A673 (cell line): ENCODE results near the gene ENO4. TPM values are rescaled to one million over a fixed set of nuclear protein-coding genes. Genes with fewer than 3 reads are reported as not detected.

ENCODE experiments used
- BruUV-seq: library from RNA; stranded (reverse); fragments of 400-500 nt; replicated peaks from 2 replicates; lab custom pipeline; 2021; lab: Mats Ljungman, UMichigan
- CTCF ChIA-PET: fragments of 300-600 bp; sonication (Branson Sonifier 250); formaldehyde crosslinking; loops from one replicate; lab custom pipeline; 2022; ENCODE audit warnings: antibody characterized with exemption; lab: Charles Lee
- POLR2A ChIA-PET: fragments of 300-600 bp; sonication (Branson Sonifier 250); formaldehyde crosslinking; loops from one replicate; lab custom pipeline; 2022; ENCODE audit warnings: antibody characterized with exemption; ENCODE audit not compliant: low non-redundant PET; lab: Charles Lee
- DNase-seq: peaks from one replicate; pipeline ENCODE4 v3.0.0-alpha.2; 2015; ENCODE audit warnings: low spot score
- H3K27ac ChIP-seq: fragments of 200-600 bp; sonication (generic); 2 replicates; pipeline ENCODE4 v1.5.1; 2016; ENCODE audit warnings: mixed run types, low read depth, mild to moderate bottlenecking, mixed read lengths, antibody characterized with exemption, low read length; ENCODE audit not compliant: poor library complexity, severe bottlenecking
- H3K27me3 ChIP-seq: fragments of 200-600 bp; sonication (generic); replicated peaks from 2 replicates; pipeline ENCODE4 v1.6.1; 2017; ENCODE audit warnings: mixed run types, low read depth, mild to moderate bottlenecking, mixed read lengths, antibody characterized with exemption, low read length; ENCODE audit not compliant: insufficient read depth, poor library complexity
- H3K36me3 ChIP-seq: fragments of 200-600 bp; sonication (generic); 2 replicates; pipeline ENCODE4 v1.6.1; 2016; ENCODE audit warnings: mixed run types, mild to moderate bottlenecking, mixed read lengths, antibody characterized with exemption, low read length; ENCODE audit not compliant: insufficient read depth, poor library complexity, severe bottlenecking
- H3K4me1 ChIP-seq: fragments of 200-600 bp; sonication (generic); 2 replicates; pipeline ENCODE4 v1.6.1; 2017; ENCODE audit warnings: mixed run types, mild to moderate bottlenecking, mixed read lengths, antibody characterized with exemption, low read length; ENCODE audit not compliant: insufficient read depth, poor library complexity, severe bottlenecking
- H3K4me3 ChIP-seq: fragments of 200-600 bp; sonication (generic); 2 replicates; pipeline ENCODE4 v1.5.1; 2016; ENCODE audit warnings: low read depth, mixed run types, mild to moderate bottlenecking, mixed read lengths, low read length; ENCODE audit not compliant: poor library complexity, severe bottlenecking
- H3K9me3 ChIP-seq: fragments of 200-600 bp; sonication (generic); 2 replicates; pipeline ENCODE4 v1.6.1; 2016; ENCODE audit warnings: mixed run types, low read depth, mild to moderate bottlenecking, mixed read lengths, antibody characterized with exemption, low read length; ENCODE audit not compliant: poor library complexity, severe bottlenecking
- EZH2 ChIP-seq: fragments of 200-600 bp; sonication (generic); IDR thresholded peaks from 2 replicates; pipeline ENCODE4 v1.6.1; 2017; ENCODE audit warnings: borderline replicate concordance, low read depth, mild to moderate bottlenecking, mixed read lengths, antibody characterized with exemption, low read length; ENCODE audit not compliant: poor library complexity, severe bottlenecking
- intact Hi-C: fragments of 100-400 bp; cut with micrococcal nuclease; formaldehyde crosslinking; loops from one replicate; pipeline ENCODE4 v1.10.0; 2022; ENCODE audit not compliant: unreplicated experiment
- total RNA-seq: library from RNA; stranded (reverse); gene quantifications from 2 replicates; pipeline ENCODE4 v1.2.3, GENCODE V29; 2021
- TF ChIP-seq, protein P1 (sequence below): fragments of 300-800, 200-600 bp; sonication (generic); conservative IDR thresholded peaks from 2 replicates; pipeline ENCODE4 v1.5.1; 2017; ENCODE audit warnings: low read depth, mild to moderate bottlenecking, antibody characterized with exemption, low read length, moderate library complexity, mixed read lengths

ENO4 gene
- total RNA-seq, 1 experiment from 2014 or later = 0.28 TPM

DNA sequence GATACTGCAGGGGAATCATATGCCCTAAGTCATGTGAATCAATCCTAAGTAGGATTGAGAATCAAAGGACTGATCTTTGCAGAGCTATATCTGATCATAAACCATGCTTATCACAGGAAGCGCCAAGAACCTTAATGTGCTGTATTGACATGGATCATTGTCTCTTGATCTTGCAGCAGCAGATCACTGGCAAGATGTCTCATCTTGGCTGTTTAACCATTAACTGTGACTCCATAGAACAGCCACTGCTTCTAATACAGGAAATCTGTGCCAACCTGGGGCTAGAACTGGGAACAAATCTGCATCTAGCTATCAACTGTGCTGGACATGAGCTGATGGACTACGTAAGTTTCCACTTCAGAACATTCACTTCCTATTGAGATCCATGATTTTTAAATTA lies 21.6 kb downstream of the ENO4 start:
- ChIA-PET CTCF (no interaction called here), POLR2A (no interaction called here)
- no peak for DNase-seq
- Histone ChIP-seq H3K4me3 (no peak overlapping the region), H3K27me3 (no peaks in the 10 kb centered on the region), H3K9me3 (no peaks in the 10 kb centered on the region), H3K36me3 (no peaks in the 10 kb centered on the region), H3K4me1 (no peaks in the 10 kb centered on the region), H3K27ac (no peak overlapping the region)
- TF ChIP-seq EZH2 = no peak
- TF ChIP-seq, protein P1, sequence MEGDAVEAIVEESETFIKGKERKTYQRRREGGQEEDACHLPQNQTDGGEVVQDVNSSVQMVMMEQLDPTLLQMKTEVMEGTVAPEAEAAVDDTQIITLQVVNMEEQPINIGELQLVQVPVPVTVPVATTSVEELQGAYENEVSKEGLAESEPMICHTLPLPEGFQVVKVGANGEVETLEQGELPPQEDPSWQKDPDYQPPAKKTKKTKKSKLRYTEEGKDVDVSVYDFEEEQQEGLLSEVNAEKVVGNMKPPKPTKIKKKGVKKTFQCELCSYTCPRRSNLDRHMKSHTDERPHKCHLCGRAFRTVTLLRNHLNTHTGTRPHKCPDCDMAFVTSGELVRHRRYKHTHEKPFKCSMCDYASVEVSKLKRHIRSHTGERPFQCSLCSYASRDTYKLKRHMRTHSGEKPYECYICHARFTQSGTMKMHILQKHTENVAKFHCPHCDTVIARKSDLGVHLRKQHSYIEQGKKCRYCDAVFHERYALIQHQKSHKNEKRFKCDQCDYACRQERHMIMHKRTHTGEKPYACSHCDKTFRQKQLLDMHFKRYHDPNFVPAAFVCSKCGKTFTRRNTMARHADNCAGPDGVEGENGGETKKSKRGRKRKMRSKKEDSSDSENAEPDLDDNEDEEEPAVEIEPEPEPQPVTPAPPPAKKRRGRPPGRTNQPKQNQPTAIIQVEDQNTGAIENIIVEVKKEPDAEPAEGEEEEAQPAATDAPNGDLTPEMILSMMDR = no peak
- intact Hi-C loops = no loop called here
- no TSS peak for BruUV-seq

DNA sequence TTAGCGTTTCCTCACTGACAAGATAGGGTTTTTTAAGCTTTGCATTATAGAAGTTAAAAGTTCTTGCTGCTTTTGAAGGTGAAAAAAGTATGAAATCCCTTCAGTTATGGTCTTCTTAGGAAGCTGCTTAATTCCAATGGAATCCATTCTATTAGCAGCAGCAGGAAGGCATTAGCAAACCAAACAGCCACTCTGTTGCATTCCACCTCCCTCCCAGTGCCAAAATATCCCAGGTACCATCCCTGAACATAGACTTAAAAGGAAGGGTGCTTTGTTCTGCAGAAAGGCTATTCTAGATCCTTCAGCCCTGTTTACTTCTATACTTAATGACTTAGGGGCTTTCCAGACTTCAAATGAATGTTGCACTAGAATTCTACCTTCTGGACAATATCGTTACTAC lies 23.8 kb downstream of the ENO4 start:
- intact Hi-C loops = no loop called here
- H3K27me3 ChIP-seq = no peaks in the 10 kb centered on the region
- DNase-seq = no peak
- ChIA-PET POLR2A (no interaction called here), CTCF (no interaction called here)
- H3K4me3 ChIP-seq = no peak overlapping the region
- H3K36me3 ChIP-seq = no peaks in the 10 kb centered on the region
- no peaks in the 10 kb centered on the region for H3K9me3 ChIP-seq
- TF ChIP-seq, protein P1 = no peak
- TF ChIP-seq EZH2 = no peak
- no peaks in the 10 kb centered on the region for H3K4me1 ChIP-seq
- H3K27ac ChIP-seq = no peak overlapping the region
- BruUV-seq = no TSS peak

DNA sequence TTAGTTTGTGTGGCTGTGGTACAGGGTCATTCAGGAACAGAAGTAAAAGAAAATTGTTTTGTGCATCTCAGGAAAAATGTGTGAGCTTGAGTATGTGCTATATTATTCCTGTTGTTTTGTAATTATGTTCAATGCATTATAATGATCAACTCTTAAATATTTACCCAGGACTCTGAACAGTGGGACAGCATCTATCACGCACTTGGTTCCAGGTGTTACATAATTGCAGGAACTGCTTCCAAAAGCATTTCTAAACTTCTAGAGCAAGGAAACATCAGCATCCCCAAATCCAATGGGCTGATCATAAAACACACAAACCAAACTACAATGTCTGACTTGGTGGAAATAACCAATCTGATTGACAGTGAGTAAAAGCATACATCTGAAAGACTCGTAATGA lies 26.6 kb downstream of the ENO4 start:
- H3K27me3 ChIP-seq = no peaks in the 10 kb centered on the region
- no peak for TF ChIP-seq EZH2
- TF ChIP-seq, protein P1 = no peak
- no peaks in the 10 kb centered on the region for H3K36me3 ChIP-seq
- no peak for DNase-seq
- no peaks in the 10 kb centered on the region for H3K9me3 ChIP-seq
- intact Hi-C loops = no loop called here
- BruUV-seq = no TSS peak
- no peak overlapping the region for H3K4me3 ChIP-seq
- ChIA-PET POLR2A (no interaction called here), CTCF (no interaction called here)
- no peak overlapping the region for H3K27ac ChIP-seq
- H3K4me1 ChIP-seq = no peaks in the 10 kb centered on the region
